BLaER1 treated with 17β-estradiol and CSF1 and Interleukin-3, amounts not matched to agents 10 nM and 100 nM (cell line): Measurements from ENCODE around the gene CTNNA3.
"Not testable (repeated sequence)": the region's sequence is repeated elsewhere in the genome, so short reads cannot be mapped to it uniquely, and the experiment has no call there.

ENCODE experiments used
- H3K27ac ChIP-seq, 11 experiments: shearing (Covaris generic); formaldehyde crosslinking; 2 replicates each; pipeline ENCODE4 v1.8.1; 2022
- H3K27me3 ChIP-seq, 11 experiments: shearing (Covaris generic); formaldehyde crosslinking; 2 replicates each; pipeline ENCODE4 v1.8.1; 2022
- H3K36me3 ChIP-seq, 11 experiments: shearing (Covaris generic); formaldehyde crosslinking; 2 replicates each; pipeline ENCODE4 v1.8.1; 2022
- H3K4me1 ChIP-seq, 10 experiments: shearing (Covaris generic); formaldehyde crosslinking; 2 replicates each; pipeline ENCODE4 v1.8.1; 2022
- H3K4me2 ChIP-seq, 11 experiments: shearing (Covaris generic); formaldehyde crosslinking; 2 replicates each; pipeline ENCODE4 v1.8.1; 2022
- H3K4me3 ChIP-seq, 10 experiments: shearing (Covaris generic); formaldehyde crosslinking; 2 replicates each; pipeline ENCODE4 v1.8.1; 2022
- H3K9ac ChIP-seq, 11 experiments: shearing (Covaris generic); formaldehyde crosslinking; 2 replicates each; pipeline ENCODE4 v1.8.1; 2022
- H3K9me3 ChIP-seq, 11 experiments: shearing (Covaris generic); formaldehyde crosslinking; replicated peaks in 1 of 11; 2 replicates each; pipeline ENCODE4 v1.8.1; 2022
- H4K20me1 ChIP-seq, 11 experiments: shearing (Covaris generic); formaldehyde crosslinking; 2 replicates each; pipeline ENCODE4 v1.8.1; 2022
- Cebpa-rat ChIP-seq, 11 experiments: shearing (Covaris generic); IDR thresholded peaks; 2 replicates each; pipeline ENCODE4 v1.8.1; 2022

CTNNA3 gene

GRCh38 chr10:67697724-67698131 is 1.7 kb upstream of the CTNNA3 start:
- Histone ChIP-seq H3K4me2 (no peak overlapping the region), H4K20me1 (no peaks in the 10 kb centered on the region), H3K9ac (no peak overlapping the region), H3K27me3 (no peaks in the 10 kb centered on the region), H3K9me3 (no peaks in the 10 kb centered on the region), H3K27ac (no peak overlapping the region), H3K36me3 (no peaks in the 10 kb centered on the region), H3K4me1 (no peaks in the 10 kb centered on the region), H3K4me3 (no peak overlapping the region)
- TF ChIP-seq Cebpa-rat (IDR thresholded peaks at IDR 0.05): no peak

GRCh38 chr10:67696679-67697078 is 684 bp upstream of the CTNNA3 start:
- H3K27ac ChIP-seq: no peak overlapping the region

GRCh38 chr10:67695555-67695954 is 440 bp downstream of the CTNNA3 start:
- Histone ChIP-seq H3K4me2 (no peak overlapping the region), H3K9me3 (peaks cover 0 to under 1% (median 0%) of the 10 kb centered on the region in 11 experiments; a peak in 1 of 22 replicates), H3K27me3 (no peaks in the 10 kb centered on the region), H3K36me3 (no peaks in the 10 kb centered on the region), H3K4me1 (no peaks in the 10 kb centered on the region), H3K27ac (no peak overlapping the region), H4K20me1 (no peaks in the 10 kb centered on the region), H3K4me3 (no peak overlapping the region), H3K9ac (no peak overlapping the region)
- TF ChIP-seq Cebpa-rat (IDR thresholded peaks at IDR 0.05): no peak

More at GRCh38 chr10:67696679-67697078, 684 bp upstream of the CTNNA3 start:
- Histone ChIP-seq H3K27me3 (no peaks in the 10 kb centered on the region), H3K36me3 (no peaks in the 10 kb centered on the region), H4K20me1 (no peaks in the 10 kb centered on the region), H3K9ac (no peak overlapping the region), H3K4me2 (no peak overlapping the region), H3K9me3 (no peaks in the 10 kb centered on the region), H3K4me3 (no peak overlapping the region), H3K4me1 (no peaks in the 10 kb centered on the region)
- no peak for TF ChIP-seq Cebpa-rat (IDR thresholded peaks at IDR 0.05)

- not testable (repeated sequence) for H3K27me3 ChIP-seq, H3K9ac ChIP-seq, H3K36me3 ChIP-seq, H3K4me3 ChIP-seq, H4K20me1 ChIP-seq, H3K4me1 ChIP-seq, H3K4me2 ChIP-seq, H3K27ac ChIP-seq
- peaks cover 0 to 10% (median 0%) of the 10 kb centered on the region in 11 experiments; a peak in 2 of 22 replicates for H3K9me3 ChIP-seq
Measured at GRCh38 chr10:67691861-67692260, 4.1 kb downstream of the CTNNA3 start.

GRCh38 chr10:67690540-67690939 is 5.5 kb downstream of the CTNNA3 start:
- H3K27me3 ChIP-seq, H3K4me1 ChIP-seq, H3K4me3 ChIP-seq, H3K9ac ChIP-seq, H4K20me1 ChIP-seq, H3K36me3 ChIP-seq, H3K4me2 ChIP-seq, H3K27ac ChIP-seq: not testable (repeated sequence)
- peaks cover 1 to 12% (median 5%) of the 10 kb centered on the region in 11 experiments; a peak in 14 of 22 replicates for H3K9me3 ChIP-seq

- not testable (repeated sequence) for H3K9ac ChIP-seq, H3K4me1 ChIP-seq, H3K4me3 ChIP-seq
Measured at GRCh38 chr10:67684140-67684539, 11.9 kb downstream of the CTNNA3 start.

GRCh38 chr10:67678335-67678974 is 17.5 kb downstream of the CTNNA3 start:
- Histone ChIP-seq H4K20me1 (no peaks in the 10 kb centered on the region), H3K4me1 (no peaks in the 10 kb centered on the region), H3K27ac (no peak overlapping the region), H3K36me3 (no peaks in the 10 kb centered on the region), H3K4me2 (no peak overlapping the region), H3K27me3 (no peaks in the 10 kb centered on the region), H3K4me3 (no peak overlapping the region), H3K9ac (no peak overlapping the region), H3K9me3 (peaks cover 6 to 11% (median 9%) of the 10 kb centered on the region in 11 experiments)
- no peak for TF ChIP-seq Cebpa-rat (IDR thresholded peaks at IDR 0.05)

More at GRCh38 chr10:67684140-67684539, 11.9 kb downstream of the CTNNA3 start:
- H3K36me3 ChIP-seq, H3K27ac ChIP-seq, H4K20me1 ChIP-seq, H3K27me3 ChIP-seq, H3K4me2 ChIP-seq: not testable (repeated sequence)
- H3K9me3 ChIP-seq: peaks cover 29 to 40% (median 33%) of the 10 kb centered on the region in 11 experiments

GRCh38 chr10:67676208-67676825 is 19.7 kb downstream of the CTNNA3 start:
- Histone ChIP-seq H3K9ac (no peak overlapping the region), H3K4me2 (no peak overlapping the region), H3K27me3 (no peaks in the 10 kb centered on the region), H3K9me3 (no peaks in the 10 kb centered on the region), H3K4me1 (no peaks in the 10 kb centered on the region), H3K27ac (no peak overlapping the region), H4K20me1 (no peaks in the 10 kb centered on the region), H3K36me3 (no peaks in the 10 kb centered on the region), H3K4me3 (no peak overlapping the region)
- no peak for TF ChIP-seq Cebpa-rat (IDR thresholded peaks at IDR 0.05)

- Histone ChIP-seq H3K4me1 (no peaks in the 10 kb centered on the region), H4K20me1 (no peaks in the 10 kb centered on the region), H3K9ac (no peak overlapping the region), H3K27ac (no peak overlapping the region), H3K36me3 (no peaks in the 10 kb centered on the region), H3K4me3 (no peak overlapping the region), H3K9me3 (no peaks in the 10 kb centered on the region), H3K27me3 (no peaks in the 10 kb centered on the region), H3K4me2 (no peak overlapping the region)
- no peak for TF ChIP-seq Cebpa-rat (IDR thresholded peaks at IDR 0.05)
Measured at GRCh38 chr10:67670401-67670800, 25.6 kb downstream of the CTNNA3 start.

- no peak overlapping the region for H3K27ac ChIP-seq
- no peaks in the 10 kb centered on the region for H3K27me3 ChIP-seq
- no peaks in the 10 kb centered on the region for H4K20me1 ChIP-seq
- no peaks in the 10 kb centered on the region for H3K4me1 ChIP-seq
- H3K4me3 ChIP-seq: no peak overlapping the region
- no peaks in the 10 kb centered on the region for H3K9me3 ChIP-seq
- H3K4me2 ChIP-seq: 0 out of 22 replicates have a peak overlapping the region, but pooled peaks of 1 of the 11 experiments have one; percentile 29
- H3K36me3 ChIP-seq: no peaks in the 10 kb centered on the region
- H3K9ac ChIP-seq: no peak overlapping the region
- no peak for TF ChIP-seq Cebpa-rat (IDR thresholded peaks at IDR 0.05)
Measured at GRCh38 chr10:67669978-67670377, 26.0 kb downstream of the CTNNA3 start.
